Fibroblast of peridontal ligament (primary cell): ENCODE data around the gene ELFN1.

Experiments used
- DNase-seq: peaks from one replicate; pipeline ENCODE4 v3.0.0-alpha.2; 2010; ENCODE audit errors: extremely low read depth

Gene ELFN1

GRCh38 chr7:1675673-1676549 lies 5.8 kb downstream of the ELFN1 start:
- DNase-seq = no peak

DNA sequence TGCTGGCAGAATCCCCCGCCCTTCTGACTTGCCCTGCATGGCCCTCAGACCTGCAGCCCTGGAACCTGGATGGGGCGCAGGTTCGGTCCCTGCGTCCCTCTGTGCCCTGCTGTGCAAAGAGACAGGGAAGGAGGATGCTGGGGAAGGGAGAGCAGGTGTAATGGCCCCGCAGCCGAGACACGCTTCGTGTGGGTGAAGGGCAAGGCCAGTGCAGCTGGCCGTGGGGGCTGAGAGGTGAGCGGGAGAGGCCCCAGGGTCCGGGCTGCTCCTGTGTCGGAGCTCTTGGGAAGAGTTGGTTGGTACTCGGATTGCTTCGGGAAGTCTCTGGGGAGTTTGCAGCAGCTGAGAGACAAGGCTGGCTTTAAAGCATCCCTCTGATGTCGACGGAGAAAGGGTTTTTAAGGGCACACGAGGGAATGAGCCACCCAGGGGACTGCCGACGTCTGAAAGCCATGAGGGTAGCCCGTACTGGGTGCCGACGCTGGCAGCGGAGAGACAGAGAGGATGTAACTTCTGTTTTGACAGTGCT lies 6.5 kb downstream of the ELFN1 start:
- no peak for DNase-seq

- DNase-seq = no peak
Observed at GRCh38 chr7:1677206-1678080, 7.4 kb downstream of the ELFN1 start.

DNA sequence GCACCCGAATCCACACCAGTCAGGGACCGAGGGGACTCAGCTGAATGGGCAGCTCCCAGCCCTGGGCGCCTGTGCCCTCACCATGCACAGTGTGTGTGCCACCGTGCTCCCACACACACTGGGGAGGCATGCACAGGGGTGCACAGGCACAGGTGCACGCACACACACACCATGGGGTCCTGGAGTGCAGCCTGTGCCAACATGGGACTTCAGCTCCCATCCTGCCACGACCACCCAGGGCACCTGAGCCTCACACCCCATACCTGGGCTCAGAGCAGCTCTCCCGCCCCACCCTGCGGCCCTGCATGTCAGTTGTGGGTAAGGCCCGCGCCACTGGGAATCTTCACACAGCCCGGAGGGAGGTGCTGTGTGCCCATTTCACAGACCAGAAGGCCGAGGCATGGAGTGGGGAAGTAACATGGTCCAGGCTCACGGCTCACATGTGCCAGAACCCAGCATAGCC lies 8.0 kb downstream of the ELFN1 start:
- DNase-seq = no peak

GRCh38 chr7:1678571-1679325 lies 8.7 kb downstream of the ELFN1 start:
- no peak for DNase-seq

- DNase-seq = no peak
Observed at GRCh38 chr7:1679326-1679965, 9.4 kb downstream of the ELFN1 start.

GRCh38 chr7:1679966-1680730 lies 10.1 kb downstream of the ELFN1 start:
- DNase-seq = no peak

DNA sequence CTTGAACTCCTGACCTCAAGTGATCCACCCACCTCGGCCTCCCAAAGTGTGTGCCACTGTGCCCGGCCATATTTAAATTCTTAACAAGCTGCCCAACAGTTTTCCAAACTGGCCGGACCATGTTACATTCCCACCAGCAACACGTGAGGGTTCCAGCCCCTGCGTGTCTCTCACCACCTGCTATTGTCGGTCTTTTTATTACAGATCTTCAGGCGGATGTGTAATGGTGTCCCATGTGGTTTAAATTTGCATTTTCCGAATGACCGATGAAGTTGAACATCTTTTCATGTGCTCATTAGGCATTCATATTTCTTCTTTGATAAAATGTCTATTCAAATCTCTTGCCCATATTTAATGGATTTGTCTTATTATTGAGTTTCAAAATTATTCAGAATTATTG lies 11.5 kb downstream of the ELFN1 start:
- no peak for DNase-seq

- DNase-seq = no peak
Observed at GRCh38 chr7:1685000-1685624, 15.0 kb downstream of the ELFN1 start.

GRCh38 chr7:1688542-1688941 lies 18.5 kb downstream of the ELFN1 start:
- no peak for DNase-seq

DNA sequence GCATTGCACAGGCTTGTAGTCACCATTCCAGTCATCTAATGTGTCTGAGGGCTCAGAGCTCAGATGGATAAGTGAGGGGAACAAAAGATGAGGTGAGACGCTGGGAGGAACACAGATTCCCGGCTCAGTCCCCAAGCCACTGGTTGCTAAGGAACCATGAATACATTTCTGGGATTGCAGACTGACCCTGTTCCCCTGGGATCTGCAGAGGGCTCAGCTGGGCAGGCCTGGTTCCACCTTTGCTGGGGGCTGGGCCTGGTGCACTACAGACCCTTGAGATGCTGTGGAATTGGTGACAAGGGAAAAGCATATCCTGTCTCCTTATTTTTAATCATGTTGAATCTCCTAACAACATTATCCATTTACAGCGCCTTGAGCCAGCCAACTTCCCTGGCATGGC lies 19.2 kb downstream of the ELFN1 start:
- DNase-seq = no peak

- DNase-seq = no peak
Observed at GRCh38 chr7:1690359-1690958, 20.4 kb downstream of the ELFN1 start.

- no peak for DNase-seq
Observed at GRCh38 chr7:1691096-1691495, 21.0 kb downstream of the ELFN1 start.

GRCh38 chr7:1691601-1692514 lies 21.8 kb downstream of the ELFN1 start:
- no peak for DNase-seq

GRCh38 chr7:1692515-1693418 lies 22.7 kb downstream of the ELFN1 start:
- no peak for DNase-seq

DNA sequence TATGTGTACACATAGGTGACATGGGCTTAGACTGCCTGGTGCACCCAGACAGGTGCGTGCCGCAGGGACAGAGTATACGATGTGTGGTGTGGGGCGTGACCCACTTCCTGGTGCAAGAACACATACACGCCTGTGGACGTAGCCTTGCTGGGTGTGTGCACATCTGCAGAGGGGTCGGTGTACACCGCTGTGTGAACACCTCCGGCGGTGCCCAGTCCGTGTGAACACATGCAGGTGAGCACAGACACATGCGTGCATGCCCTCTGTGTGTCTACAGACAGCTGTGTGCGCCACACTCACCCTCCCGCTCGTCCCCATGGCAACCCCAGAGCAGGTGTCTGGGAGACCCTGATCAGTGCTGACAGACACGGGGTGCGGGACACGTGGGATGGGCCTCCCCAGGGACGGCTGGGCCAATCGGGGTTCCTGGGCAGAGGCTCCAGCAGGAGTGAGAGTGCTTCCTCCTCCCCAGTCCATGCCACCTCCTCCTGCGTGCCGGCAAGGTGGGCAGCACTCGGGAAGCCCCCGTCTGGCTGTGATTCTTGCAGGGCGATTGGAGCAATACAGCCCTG lies 23.4 kb downstream of the ELFN1 start:
- no peak for DNase-seq

- DNase-seq = peak; percentile 12
Observed at GRCh38 chr7:1693991-1694524, 24.0 kb downstream of the ELFN1 start.
